HepG2 (cell line): ENCODE data around the gene ZNF483. TPM values are rescaled to one million over a fixed set of nuclear protein-coding genes. Genes with fewer than 3 reads are reported as not detected.

Experiments used
- ATRX ChIP-seq: sonication (generic); formaldehyde crosslinking; IDR thresholded peaks from 2 replicates; pipeline ENCODE4 v1.4.0; 2020; ENCODE audit warnings: missing genetic modification reagents, borderline replicate concordance
- ETV5 ChIP-seq: IDR thresholded peaks from 2 replicates; pipeline ENCODE4 v1.6.1; 2018; ENCODE audit warnings: missing biosample characterization, missing genetic modification reagents, inconsistent platforms, borderline replicate concordance
- GATAD1 ChIP-seq: IDR thresholded peaks from 2 replicates; pipeline ENCODE4 v1.6.1; 2016; ENCODE audit warnings: missing genetic modification reagents, missing compliant biosample characterization
- HES4 ChIP-seq: sonication (generic); formaldehyde crosslinking; IDR thresholded peaks from 2 replicates; pipeline ENCODE4 v1.9.0; 2021; ENCODE audit warnings: mild to moderate bottlenecking, missing genetic modification reagents, borderline replicate concordance
- MAFG ChIP-seq: sonication (generic); formaldehyde crosslinking; IDR thresholded peaks from 2 replicates; pipeline ENCODE4 v1.5.1; 2020; ENCODE audit warnings: mild to moderate bottlenecking, missing genetic modification reagents
- NBN ChIP-seq: fragments of 450-650 bp; conservative IDR thresholded peaks from 2 replicates; pipeline ENCODE4 v1.6.1; 2017
- PRMT3 ChIP-seq: sonication (generic); formaldehyde crosslinking; IDR thresholded peaks from 2 replicates; pipeline ENCODE4 v1.8.1; 2022; ENCODE audit warnings: low read depth, mild to moderate bottlenecking, moderate library complexity, missing genetic modification reagents, borderline replicate concordance
- RBM22 ChIP-seq: fragments of 200-400 bp; formaldehyde crosslinking; optimal IDR thresholded peaks from 2 replicates; pipeline ENCODE3; 2017; ENCODE audit warnings: mild to moderate bottlenecking, low read length, moderate library complexity
- ZBTB21 ChIP-seq: sonication (generic); formaldehyde crosslinking; IDR thresholded peaks from 2 replicates; pipeline ENCODE4 v1.4.0; 2020; ENCODE audit warnings: missing genetic modification reagents
- ZNF225 ChIP-seq: sonication (generic); formaldehyde crosslinking; IDR thresholded peaks from 2 replicates; pipeline ENCODE4 v1.4.0; 2020; ENCODE audit warnings: mild to moderate bottlenecking, missing genetic modification reagents
- ZNF24 ChIP-seq: fragments of 450-650 bp; IDR thresholded peaks from 2 replicates; pipeline ENCODE4 v1.6.1; 2017; ENCODE audit warnings: antibody characterized with exemption, mild to moderate bottlenecking
- ZNF451 ChIP-seq: sonication (generic); formaldehyde crosslinking; IDR thresholded peaks from 2 replicates; pipeline ENCODE4 v1.5.0; 2020; ENCODE audit warnings: mild to moderate bottlenecking, missing genetic modification reagents
- ZNF558 ChIP-seq: sonication (generic); formaldehyde crosslinking; IDR thresholded peaks from 2 replicates; pipeline ENCODE4 v1.9.0; 2022; ENCODE audit warnings: mild to moderate bottlenecking, missing genetic modification reagents, borderline replicate concordance
- ZNF746 ChIP-seq: sonication (generic); formaldehyde crosslinking; IDR thresholded peaks from 2 replicates; pipeline ENCODE4 v1.8.0; 2022; ENCODE audit warnings: mild to moderate bottlenecking, missing genetic modification reagents
- polyA plus RNA-seq, 8 experiments: library from polyadenylated mRNA; depleted of rRNA in 3 of 8; stranded (reverse) in 7 of 8; unstranded in 1 of 8; fragments of >200 nt; fragmentation: Illumina TruSeq in 4 of 8; extraction: Trizol in 4 of 8; gene quantifications; 2 replicates each; pipeline versions ENCODE4 v1.2.1 to v1.2.3, GENCODE V29; 2011 to 2016; ENCODE audit warnings: low read depth in 4 of 8, missing spikeins in 1 of 8, mixed read lengths in 1 of 8; ENCODE audit not compliant: insufficient read depth in 1 of 8
- total RNA-seq, 5 experiments: library from RNA; depleted of rRNA; stranded (reverse); fragments of >200 nt; fragmentation: Illumina TruSeq; extraction: Trizol; gene quantifications; 2 replicates each; pipeline ENCODE4 v1.2.3, GENCODE V29; 2016; ENCODE audit warnings: low read depth in 1 of 5
- TF ChIP-seq, protein P1 (sequence below): sonication (generic); formaldehyde crosslinking; IDR thresholded peaks from 2 replicates; pipeline ENCODE4 v1.5.1; 2020; ENCODE audit warnings: missing genetic modification reagents, mild to moderate bottlenecking, borderline replicate concordance
- TF ChIP-seq, protein P2 (sequence below): sonication (generic); formaldehyde crosslinking; conservative IDR thresholded peaks from 2 replicates; pipeline ENCODE4 v1.4.0; 2020; ENCODE audit warnings: missing genetic modification reagents
- TF ChIP-seq, protein P3 (sequence below): sonication (generic); formaldehyde crosslinking; IDR thresholded peaks from 2 replicates; pipeline ENCODE4 v1.4.0; 2020; ENCODE audit warnings: mild to moderate bottlenecking, missing genetic modification reagents
- TF ChIP-seq, protein P4 (sequence below), 2 experiments: sonication (generic) in 1 of 2; formaldehyde crosslinking in 1 of 2; IDR thresholded peaks; 2 replicates each; pipeline versions ENCODE4 v1.4.0 to v1.6.1; 2016 to 2020; ENCODE audit warnings: borderline replicate concordance in 1 of 2, low read depth in 1 of 2, mild to moderate bottlenecking in 1 of 2, missing genetic modification reagents in 1 of 2

The ZNF483 gene
- total and polyA plus RNA-seq, 2 of the 13 experiments (the other 11 are each of a cell fraction or from before 2014, with no cell fraction given), result 2.0 to 9.5 TPM

DNA sequence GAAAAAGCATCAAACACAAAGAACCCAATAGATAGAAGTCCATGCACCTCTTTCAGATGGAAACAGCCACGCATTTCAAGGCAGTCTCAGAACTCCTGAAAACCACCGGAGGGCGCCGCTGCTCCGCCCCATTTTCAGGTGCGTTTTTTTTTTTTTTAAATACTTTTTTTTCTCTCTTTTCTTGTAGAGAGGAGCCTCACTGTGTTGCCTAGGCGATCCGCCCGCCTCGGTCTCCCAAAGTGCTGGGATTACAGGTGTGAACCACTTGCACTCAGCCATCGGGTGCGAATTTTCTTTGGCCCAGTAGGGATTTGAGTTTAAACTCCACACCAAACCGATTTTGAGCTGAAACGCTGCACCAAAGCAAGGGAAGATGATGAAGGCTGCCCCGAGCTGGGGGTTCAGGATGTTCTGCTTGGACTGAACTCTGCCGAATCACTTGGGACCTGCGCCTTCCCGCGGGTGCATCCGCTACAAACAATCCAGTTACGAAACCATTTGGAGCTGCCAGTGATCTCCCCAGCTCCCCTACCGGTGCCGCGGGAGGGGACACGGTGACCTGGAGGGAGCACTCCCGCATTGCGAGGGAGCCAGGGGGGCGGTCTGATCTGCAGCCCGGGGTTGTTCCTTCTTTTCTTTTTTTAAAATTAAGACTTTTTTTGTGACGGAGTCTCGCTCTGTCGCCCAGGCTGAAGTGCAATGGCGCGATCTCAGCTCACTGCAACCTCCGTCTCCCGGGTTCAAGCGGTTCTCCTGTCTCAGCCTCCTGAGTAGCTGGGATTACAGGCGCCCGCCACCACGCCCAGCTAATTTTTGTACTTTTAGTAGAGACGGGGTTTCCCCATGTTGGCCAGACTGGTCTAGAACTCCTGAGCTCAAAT is 73.1 kb downstream of the ZNF483 start (continued):
- TF ChIP-seq, protein P1, sequence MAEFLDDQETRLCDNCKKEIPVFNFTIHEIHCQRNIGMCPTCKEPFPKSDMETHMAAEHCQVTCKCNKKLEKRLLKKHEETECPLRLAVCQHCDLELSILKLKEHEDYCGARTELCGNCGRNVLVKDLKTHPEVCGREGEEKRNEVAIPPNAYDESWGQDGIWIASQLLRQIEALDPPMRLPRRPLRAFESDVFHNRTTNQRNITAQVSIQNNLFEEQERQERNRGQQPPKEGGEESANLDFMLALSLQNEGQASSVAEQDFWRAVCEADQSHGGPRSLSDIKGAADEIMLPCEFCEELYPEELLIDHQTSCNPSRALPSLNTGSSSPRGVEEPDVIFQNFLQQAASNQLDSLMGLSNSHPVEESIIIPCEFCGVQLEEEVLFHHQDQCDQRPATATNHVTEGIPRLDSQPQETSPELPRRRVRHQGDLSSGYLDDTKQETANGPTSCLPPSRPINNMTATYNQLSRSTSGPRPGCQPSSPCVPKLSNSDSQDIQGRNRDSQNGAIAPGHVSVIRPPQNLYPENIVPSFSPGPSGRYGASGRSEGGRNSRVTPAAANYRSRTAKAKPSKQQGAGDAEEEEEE (CRISPR knock-in tag), result no peak
- TF ChIP-seq ZBTB21 (CRISPR knock-in tag) (no peak), HES4 (CRISPR knock-in tag) (no peak), ZNF24 (no peak), GATAD1 (CRISPR knock-in tag) (no peak), RBM22 (no peak), ZNF451 (CRISPR knock-in tag) (no peak), ZNF225 (CRISPR knock-in tag) (no peak), ATRX (no peak), ZNF746 (CRISPR knock-in tag) (no peak), ETV5 (CRISPR knock-in tag) (no peak), MAFG (CRISPR knock-in tag) (no peak), PRMT3 (no peak), NBN (no peak), ZNF558 (CRISPR knock-in tag) (no peak)
- TF ChIP-seq, protein P2, sequence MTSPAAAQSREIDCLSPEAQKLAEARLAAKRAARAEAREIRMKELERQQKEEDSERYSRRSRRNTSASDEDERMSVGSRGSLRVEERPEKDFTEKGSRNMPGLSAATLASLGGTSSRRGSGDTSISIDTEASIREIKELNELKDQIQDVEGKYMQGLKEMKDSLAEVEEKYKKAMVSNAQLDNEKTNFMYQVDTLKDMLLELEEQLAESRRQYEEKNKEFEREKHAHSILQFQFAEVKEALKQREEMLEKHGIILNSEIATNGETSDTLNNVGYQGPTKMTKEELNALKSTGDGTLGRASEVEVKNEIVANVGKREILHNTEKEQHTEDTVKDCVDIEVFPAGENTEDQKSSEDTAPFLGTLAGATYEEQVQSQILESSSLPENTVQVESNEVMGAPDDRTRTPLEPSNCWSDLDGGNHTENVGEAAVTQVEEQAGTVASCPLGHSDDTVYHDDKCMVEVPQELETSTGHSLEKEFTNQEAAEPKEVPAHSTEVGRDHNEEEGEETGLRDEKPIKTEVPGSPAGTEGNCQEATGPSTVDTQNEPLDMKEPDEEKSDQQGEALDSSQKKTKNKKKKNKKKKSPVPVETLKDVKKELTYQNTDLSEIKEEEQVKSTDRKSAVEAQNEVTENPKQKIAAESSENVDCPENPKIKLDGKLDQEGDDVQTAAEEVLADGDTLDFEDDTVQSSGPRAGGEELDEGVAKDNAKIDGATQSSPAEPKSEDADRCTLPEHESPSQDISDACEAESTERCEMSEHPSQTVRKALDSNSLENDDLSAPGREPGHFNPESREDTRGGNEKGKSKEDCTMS (CRISPR knock-in tag), result no peak
- TF ChIP-seq, protein P3, sequence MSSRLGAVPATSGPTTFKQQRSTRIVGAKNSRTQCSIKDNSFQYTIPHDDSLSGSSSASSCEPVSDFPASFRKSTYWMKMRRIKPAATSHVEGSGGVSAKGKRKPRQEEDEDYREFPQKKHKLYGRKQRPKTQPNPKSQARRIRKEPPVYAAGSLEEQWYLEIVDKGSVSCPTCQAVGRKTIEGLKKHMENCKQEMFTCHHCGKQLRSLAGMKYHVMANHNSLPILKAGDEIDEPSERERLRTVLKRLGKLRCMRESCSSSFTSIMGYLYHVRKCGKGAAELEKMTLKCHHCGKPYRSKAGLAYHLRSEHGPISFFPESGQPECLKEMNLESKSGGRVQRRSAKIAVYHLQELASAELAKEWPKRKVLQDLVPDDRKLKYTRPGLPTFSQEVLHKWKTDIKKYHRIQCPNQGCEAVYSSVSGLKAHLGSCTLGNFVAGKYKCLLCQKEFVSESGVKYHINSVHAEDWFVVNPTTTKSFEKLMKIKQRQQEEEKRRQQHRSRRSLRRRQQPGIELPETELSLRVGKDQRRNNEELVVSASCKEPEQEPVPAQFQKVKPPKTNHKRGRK (CRISPR knock-in tag), result no peak
- TF ChIP-seq, protein P4, sequence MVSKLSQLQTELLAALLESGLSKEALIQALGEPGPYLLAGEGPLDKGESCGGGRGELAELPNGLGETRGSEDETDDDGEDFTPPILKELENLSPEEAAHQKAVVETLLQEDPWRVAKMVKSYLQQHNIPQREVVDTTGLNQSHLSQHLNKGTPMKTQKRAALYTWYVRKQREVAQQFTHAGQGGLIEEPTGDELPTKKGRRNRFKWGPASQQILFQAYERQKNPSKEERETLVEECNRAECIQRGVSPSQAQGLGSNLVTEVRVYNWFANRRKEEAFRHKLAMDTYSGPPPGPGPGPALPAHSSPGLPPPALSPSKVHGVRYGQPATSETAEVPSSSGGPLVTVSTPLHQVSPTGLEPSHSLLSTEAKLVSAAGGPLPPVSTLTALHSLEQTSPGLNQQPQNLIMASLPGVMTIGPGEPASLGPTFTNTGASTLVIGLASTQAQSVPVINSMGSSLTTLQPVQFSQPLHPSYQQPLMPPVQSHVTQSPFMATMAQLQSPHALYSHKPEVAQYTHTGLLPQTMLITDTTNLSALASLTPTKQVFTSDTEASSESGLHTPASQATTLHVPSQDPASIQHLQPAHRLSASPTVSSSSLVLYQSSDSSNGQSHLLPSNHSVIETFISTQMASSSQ (IDR thresholded peaks at IDR 0.05; ENCODE audit: low read depth), result no peak
- TF ChIP-seq, protein P4 (CRISPR knock-in tag; IDR thresholded peaks at IDR 0.05; ENCODE audit: borderline replicate concordance), result no peak
